Stimulated activated CD4-positive, alpha-beta T cell treated with anti-CD3 and anti-CD28 coated beads, Interleukin-4, amount 100 ng/mL, for 48 hours (primary cell): ENCODE data around the gene CD200.

ENCODE experiments used
- DNase-seq, 2 donors: peaks; one replicate each; pipeline ENCODE4 v3.0.0-alpha.2; 2020; ENCODE audit warnings: low read depth in 2 of 2

Gene CD200

GRCh38 chr3:112333002-112333380 is at the start of gene CD200:
Gene CD200, plus strand, starts transcription at chr3:112333156. Its CDS starts 57 bp downstream, at chr3:112333213.
- DNase-seq, result peak; percentile 46 to 57

GRCh38 chr3:112289011-112289410 is 43.9 kb upstream of the CD200 start:
- no peak for DNase-seq

- peak in 1 of 2 donors; percentile 18 for DNase-seq
Measured at GRCh38 chr3:112293368-112294321, 39.3 kb upstream of the CD200 start, which contains the start of gene SLC9C1. Gene SLC9C1, minus strand, starts transcription at chr3:112294216. Its CDS starts 7,425 bp downstream, at chr3:112286791.

GRCh38 chr3:112297714-112298113 is 35.2 kb upstream of the CD200 start:
- DNase-seq, result no peak

GRCh38 chr3:112298781-112299180 is 34.2 kb upstream of the CD200 start:
- DNase-seq, result no peak

- DNase-seq, result no peak
Measured at GRCh38 chr3:112302150-112302830, 30.7 kb upstream of the CD200 start.

- DNase-seq, result no peak
Measured at GRCh38 chr3:112302881-112303763, 29.8 kb upstream of the CD200 start.

- no peak for DNase-seq
Measured at GRCh38 chr3:112303764-112304325, 29.1 kb upstream of the CD200 start.

GRCh38 chr3:112304611-112305010 is 28.3 kb upstream of the CD200 start:
- no peak for DNase-seq

GRCh38 chr3:112306825-112307224 is 26.1 kb upstream of the CD200 start:
- no peak for DNase-seq

GRCh38 chr3:112307557-112307956 is 25.4 kb upstream of the CD200 start:
- DNase-seq, result no peak

- DNase-seq, result no peak
Measured at GRCh38 chr3:112308151-112308911, 24.6 kb upstream of the CD200 start.

- no peak for DNase-seq
Measured at GRCh38 chr3:112314649-112315048, 18.3 kb upstream of the CD200 start.

GRCh38 chr3:112315791-112316190 is 17.2 kb upstream of the CD200 start:
- no peak for DNase-seq

GRCh38 chr3:112319516-112320276 is 13.3 kb upstream of the CD200 start:
- DNase-seq, result no peak

GRCh38 chr3:112320691-112321090 is 12.3 kb upstream of the CD200 start:
- no peak for DNase-seq

- no peak for DNase-seq
Measured at GRCh38 chr3:112321867-112322652, 10.9 kb upstream of the CD200 start.

- no peak for DNase-seq
Measured at GRCh38 chr3:112327371-112327951, 5.5 kb upstream of the CD200 start.

GRCh38 chr3:112331851-112332250 is 1.1 kb upstream of the CD200 start:
- no peak for DNase-seq
